HG03342 (cell line): ENCODE data around the gene SELENOO.
"Not testable (repeated sequence)": the region's sequence is repeated elsewhere in the genome, so short reads cannot be mapped to it uniquely, and the experiment has no call there.

Source experiments
- ATAC-seq: cut with Tn5 transposase; IDR thresholded peaks from one replicate; pipeline ENCODE4 v1.9.1; 2021; ENCODE audit warnings: mild to moderate bottlenecking, moderate library complexity; ENCODE audit not compliant: unreplicated experiment

The SELENOO gene

DNA sequence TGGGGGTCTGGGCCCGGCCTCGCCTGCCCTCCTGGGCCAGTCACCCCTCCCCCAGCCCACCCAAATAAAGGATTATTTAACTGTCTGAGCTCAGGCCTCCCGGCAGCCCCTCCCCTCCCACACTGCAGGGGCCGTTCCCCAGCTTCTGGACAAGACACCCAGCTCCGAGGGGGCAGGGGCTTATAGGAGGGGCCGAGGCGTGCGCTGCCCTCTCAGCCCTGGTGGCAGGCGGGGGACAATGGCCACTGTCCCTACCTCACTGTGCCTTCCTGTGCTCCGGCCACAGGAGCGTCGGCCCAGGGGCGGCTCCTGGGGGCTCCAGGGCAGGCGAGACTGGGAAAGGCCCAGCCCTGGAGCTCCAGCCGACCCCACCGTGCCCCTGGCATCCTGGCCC lies 2.2 kb upstream of the SELENOO start:
- no peak for ATAC-seq

DNA sequence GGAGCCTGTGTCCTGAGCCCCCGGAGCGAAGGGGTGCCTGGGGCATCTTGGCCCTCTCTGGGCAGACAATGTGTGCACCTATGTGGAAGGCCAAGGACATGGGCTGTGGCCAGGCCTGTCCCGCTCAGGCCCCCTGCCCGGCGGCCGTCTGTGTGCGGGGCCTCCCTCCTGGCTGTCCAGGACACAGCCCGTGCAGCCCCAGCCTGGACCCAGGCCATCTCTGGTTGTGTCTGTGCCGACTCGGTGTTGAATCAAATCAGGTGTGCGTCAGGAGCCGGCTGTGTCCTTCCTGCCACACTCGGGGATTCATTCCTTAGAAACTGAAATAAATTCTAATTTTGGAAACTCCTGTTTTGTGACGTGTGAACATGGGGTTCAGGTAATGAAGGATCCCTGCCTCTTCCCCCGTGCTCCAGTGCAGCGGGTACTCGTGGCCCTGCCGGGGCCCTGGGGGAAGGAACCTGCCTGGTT lies 1.5 kb upstream of the SELENOO start:
- ATAC-seq: no peak

DNA sequence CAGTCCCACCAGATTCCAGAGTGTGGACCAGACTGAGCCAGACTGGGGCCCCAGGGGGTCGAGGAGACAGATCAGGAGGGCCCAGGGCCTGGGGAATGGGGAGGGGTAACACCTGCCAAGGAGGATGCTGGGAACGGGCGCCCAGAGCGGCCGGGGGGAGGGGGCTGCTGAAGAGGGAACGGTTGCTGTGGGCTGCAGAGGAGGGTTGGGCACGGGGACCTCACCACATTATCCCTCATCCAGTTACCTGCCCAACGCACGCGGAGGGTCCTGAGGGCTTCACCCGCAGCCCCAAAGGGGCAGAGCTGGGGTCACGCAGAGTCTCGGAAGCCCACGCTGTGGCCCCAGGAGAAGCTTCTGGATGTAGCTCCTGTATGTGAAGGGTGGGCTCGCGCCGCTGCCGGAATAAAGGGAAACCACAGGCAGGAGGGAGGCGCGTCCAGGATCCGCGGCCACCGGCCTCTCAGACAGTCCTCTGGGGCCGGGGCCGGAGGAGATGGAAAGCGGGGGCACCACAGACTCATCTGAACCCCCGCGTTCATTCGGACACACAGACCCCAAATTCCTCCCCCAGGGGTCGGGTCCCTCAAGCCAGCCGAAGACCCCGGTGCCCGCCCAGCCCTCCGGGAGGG lies 866 bp upstream of the SELENOO start:
- no peak for ATAC-seq

DNA sequence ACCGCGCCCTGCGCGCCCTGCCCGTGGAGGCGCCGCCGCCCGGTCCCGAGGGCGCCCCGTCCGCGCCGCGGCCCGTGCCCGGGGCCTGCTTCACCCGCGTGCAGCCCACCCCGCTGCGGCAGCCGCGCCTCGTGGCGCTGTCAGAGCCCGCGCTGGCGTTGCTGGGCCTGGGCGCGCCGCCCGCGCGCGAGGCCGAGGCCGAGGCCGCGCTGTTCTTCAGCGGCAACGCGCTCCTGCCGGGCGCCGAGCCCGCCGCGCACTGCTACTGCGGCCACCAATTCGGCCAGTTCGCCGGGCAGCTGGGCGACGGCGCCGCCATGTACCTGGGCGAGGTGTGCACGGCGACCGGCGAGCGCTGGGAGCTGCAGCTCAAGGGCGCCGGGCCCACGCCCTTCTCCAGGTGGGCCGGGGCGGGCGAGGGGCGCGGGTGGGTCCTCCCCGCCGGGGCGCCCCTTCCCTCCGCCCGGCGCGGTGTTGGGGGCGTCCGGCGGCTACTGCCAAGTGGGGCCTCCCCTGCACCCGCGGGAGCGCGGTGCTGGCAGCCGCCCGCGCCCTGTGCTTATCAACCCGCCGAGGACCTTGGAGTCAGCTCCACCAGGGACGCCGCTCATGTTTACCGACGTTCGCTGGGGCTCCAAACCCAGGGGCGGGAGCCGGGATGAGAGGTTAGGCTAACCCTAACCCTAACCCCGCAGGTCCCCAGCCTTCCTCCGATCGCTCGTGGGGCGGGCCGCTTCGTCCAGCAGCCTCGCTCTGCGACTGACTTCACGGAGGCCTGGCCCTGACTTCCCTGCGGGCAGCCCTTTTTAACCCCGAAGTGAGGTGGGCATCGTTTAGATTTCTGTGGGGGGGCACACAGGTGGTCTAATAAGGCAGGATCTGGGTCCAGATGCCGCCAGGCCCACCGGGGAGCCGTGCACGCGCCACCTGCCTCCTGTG lies 649 bp downstream of the SELENOO start:
- ATAC-seq: peak; percentile 18

DNA sequence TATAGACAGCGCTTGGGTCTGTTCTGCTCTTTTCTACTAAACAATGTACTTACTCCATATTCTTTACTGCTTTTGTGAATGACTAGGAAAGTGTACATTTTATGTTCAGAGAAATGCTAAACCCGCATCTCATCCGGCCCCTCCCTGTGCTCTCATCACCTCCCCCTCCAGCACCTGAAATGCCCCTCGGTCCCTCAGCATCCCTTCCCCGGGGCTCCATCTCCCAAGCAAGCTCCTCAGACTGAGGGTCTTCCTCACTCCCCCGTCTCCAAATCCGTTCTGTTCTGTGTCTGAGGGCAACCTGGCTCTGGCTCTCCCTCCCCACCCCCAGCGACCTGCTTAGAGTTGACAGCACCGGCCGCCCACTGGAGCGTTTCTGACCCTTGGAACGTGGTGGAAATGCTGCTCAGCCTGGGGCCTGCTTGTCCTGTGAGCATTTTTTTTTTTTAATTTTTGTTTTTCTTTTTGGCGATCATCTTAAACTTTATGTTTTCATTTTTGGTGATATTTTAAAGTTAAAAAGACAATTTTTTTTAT lies 1.4 kb downstream of the SELENOO start:
- no peak for ATAC-seq

DNA sequence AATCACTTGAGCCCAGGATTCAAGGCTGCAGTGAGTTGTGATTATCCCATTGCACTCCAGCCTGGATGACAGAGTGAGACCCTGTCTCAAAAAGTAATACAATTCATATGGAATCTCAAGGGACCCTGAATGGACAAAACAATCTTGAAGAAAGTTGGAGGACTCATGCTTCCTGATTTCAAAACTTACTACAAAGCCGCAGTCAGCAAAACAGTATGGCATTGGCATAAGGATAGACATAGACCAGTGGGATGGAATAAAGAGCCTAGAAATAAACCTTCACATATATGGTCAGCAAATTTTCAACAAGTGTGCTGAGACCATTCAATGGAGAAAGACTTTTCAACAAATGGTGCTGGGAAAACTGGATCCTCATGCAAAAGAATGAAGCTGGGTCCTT lies 2.5 kb downstream of the SELENOO start:
- no peak for ATAC-seq

DNA sequence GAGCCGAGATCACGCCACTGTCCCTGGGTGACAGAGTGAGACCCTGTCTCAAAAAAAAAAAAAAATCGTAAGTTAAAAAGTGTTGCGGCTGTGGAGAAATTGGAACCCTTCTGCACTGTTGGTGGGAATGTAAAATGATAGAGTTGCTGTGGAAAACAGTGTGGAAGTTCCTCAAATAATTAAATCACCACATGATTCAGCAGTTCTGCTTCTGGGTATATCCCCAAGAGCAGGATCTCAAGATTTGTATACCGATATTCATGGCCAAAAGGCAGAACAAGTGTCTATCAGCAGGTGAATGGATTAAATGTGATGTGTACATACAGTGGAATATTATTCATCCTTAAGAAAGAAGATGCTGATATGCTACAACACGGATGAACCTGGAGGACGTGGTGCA lies 3.8 kb downstream of the SELENOO start:
- no peak for ATAC-seq

DNA sequence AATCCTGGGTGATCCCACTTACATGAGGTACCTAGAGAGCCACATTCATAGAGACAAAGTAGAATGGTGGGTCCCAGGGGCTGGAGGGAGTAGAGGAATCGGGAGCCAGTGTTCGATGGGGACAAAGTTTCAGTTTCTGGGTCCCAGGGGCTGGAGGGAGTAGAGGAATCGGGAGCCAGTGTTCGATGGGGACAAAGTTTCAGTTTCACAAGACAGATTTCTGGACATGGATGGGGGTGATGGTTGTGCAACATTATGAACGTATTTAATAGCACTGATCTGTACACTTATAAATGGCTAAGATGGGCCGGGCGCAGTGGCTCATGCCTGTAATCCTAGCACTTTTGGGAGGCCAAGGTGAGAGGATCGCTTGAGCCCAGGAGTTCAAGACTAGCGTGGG lies 4.2 kb downstream of the SELENOO start:
- ATAC-seq: not testable (repeated sequence)

DNA sequence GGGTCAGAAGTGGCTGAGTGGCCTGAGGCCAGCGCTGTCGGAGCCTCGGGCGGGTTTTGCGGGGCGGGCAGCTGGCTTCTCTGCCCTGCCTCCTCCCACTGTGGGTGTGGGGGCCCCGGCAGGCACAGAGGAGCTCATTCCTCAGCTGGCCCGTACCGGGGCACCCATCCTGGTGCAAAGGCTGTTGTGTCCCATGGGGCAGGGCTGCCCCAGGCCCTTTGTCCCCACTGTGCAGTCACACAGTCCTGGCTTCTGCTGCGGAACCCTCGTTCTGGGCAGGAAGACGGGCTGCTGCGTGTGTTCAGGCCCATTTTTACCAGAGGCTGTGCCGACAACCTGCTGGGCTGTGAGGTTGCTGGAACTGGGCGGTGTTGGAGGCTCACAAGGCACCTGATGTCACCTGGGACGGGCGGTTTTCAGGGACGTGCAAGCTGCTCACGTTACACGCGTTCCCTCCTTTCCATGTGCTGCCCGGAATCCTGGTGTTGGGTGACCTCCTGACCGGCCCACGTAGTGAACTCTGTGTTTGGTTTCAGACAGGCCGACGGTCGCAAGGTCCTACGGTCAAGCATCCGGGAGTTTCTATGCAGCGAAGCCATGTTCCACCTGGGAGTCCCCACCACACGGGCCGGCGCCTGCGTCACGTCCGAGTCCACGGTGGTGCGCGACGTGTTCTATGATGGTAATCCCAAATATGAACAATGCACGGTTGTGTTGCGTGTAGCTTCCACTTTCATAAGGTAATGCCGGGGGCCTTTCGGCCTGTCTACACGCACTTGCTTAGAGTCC lies 5.2 kb downstream of the SELENOO start:
- ATAC-seq: no peak

DNA sequence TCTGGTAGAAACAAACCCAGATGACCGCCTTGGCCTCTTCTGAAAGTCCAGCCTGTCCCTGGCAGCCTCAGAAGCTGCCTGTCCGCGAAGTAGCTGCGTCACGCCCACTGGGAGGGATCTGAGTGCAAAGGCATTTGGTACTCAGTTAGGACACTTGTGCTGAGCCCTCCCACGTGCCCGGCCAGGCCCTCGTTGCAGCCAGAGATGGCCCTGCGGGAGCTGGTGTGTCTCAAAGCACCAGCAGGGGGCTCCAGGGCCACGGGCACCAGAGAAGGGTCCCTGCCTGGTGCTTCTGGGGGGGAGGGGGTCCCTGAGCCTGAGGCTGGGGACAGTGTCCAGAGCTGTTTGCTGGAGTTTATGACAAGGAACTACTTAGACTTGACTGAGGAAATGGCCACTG lies 5.8 kb downstream of the SELENOO start:
- no peak for ATAC-seq

DNA sequence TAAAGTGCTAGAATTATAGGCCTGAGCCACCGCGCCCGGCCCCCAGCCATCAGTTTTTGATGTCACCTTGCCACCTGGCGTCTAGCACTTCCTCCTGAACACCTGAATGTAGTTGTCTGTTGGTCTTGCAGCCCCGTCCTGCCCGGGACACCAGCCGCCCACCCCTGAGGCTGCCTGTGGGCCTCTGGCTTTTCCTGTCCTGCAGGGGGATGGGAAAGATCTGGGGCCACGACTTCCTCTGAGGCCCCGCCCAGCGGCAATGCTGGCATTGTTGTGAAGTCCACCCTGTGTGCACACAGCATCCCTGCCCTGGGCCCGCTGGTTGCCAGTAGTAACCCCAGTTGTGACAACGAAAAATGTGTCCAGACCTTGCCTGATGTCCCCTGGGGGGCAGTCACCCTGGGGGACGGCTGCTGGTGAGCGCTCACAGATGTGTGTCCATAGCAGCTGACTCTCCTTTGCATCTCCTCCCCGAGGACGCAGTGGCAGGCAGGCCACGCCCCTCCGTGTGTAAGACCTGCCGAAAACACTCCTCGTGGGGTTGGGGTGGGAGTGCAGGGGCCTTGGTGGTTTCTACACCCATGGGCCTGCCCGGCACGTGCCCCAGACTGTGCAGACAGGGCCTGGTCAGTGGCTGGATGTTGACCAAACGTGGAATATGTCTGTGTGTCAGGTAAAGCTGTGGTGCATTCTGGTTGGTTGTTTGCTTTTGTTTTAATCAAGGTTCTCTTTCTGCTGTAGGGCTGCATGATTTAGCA lies 6.8 kb downstream of the SELENOO start:
- ATAC-seq: no peak

DNA sequence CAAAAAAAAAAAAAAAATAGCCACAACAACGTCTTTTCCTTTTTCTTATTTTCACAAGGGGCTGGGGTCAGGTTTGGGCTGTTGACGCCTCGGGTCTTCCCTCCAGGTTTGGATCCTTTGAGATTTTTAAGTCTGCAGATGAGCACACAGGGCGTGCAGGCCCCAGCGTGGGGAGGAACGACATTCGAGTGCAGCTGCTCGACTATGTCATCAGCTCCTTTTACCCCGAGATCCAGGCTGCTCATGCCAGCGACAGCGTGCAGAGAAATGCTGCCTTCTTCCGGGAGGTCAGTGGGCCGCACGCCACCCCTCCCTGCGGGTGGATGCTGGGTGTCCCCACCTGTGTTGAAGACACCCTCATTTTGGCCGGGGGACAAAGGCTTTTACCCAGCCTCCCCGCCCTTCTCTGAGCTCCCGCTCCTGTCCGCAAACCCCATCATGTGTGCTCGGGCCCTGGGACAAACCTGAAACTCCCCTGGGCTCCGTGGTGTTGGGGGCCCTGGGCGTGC lies 7.7 kb downstream of the SELENOO start:
- no peak for ATAC-seq

DNA sequence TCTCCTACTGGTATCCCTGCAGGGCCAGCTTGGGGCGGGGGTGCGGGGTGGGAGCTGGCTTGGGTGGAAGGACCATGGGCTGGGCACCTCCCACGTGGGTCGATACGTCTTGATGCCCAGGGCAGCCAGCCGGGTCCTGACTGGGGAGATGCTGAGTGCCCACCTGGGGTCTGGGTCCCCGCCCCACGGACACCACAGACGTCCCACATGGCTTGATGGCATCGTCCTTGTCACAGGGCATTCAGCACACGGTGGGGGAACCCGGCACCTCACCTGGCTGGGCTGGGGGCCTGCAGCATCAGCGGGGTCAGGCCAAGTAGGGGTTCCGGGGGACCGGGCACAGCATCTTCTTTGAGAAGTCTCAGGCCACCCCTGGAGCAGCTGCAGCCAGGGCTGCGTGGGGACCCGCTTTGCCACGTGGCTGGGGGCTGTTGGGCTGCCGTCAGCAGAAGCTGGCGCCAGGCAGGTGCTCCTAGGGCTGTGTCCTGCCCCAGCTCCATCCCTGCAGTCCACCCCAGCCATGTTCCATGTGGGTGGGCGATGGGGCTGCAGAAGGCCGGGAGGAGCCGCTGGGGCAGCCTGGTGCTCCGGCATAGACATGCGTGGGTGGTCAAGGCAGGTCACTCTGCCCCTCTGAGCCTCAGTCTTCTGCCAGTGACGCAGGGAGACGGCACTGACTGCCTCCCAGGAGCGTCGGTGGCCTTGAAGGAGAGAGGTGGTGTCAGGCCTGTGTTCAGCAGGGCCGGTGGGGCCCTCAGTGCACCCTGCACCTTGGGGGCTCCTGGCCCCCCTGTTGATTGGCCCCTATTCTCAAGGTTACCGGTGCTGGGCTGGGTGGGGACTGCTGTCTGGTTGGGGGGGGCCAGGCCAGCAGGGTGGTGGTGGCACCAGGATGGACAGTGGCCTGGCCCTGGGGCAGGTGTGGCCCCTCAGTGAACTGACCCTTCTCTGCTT lies 8.4 kb downstream of the SELENOO start:
- ATAC-seq: no peak

DNA sequence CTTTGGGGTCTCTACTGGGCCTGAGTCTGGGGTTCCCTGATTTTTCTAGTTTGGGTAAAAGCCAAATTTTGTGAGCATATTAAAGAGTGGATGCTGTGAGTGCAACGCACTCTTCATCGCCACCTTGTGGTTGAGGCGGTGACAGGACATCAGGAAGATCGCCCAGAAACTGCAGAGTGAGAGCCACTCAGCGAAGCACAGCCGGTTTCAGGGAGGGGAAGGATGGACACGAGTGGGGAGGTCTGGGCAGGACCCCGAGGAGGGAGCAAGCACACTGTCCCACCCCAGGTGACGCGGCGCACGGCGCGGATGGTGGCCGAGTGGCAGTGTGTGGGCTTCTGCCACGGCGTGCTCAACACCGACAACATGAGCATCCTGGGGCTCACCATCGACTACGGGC lies 9.1 kb downstream of the SELENOO start:
- no peak for ATAC-seq

DNA sequence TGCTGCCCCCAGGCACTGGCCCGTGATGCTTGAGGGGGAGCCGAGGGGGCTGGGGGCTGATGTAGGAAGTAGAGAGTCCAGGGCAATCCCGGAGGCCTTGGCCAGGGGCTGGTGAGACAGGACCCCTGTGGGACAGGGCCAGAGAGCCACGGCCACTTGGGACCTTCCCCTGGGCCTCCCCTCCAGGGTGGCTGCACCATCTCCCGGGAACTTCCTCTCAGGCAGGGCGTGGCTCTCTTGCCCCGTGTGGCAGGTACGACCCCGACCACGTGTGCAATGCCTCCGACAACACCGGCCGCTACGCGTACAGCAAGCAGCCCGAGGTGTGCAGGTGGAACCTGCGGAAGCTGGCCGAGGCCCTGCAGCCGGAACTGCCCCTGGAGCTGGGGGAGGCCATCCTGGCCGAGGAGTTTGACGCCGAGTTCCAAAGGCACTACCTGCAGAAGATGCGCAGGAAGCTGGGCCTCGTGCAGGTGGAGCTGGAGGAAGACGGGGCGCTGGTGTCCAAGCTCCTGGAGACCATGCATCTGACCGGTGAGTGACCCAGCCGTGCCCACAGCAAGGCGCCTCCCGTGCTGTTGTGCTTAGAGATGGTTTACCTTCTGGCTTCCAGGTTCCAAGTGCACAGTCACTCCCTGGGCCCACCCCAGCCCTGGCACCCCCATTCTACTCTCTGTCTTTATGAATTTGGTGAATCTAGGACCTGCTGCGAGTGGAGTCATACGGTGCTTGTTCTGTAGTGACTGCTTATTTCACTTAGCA lies 9.7 kb downstream of the SELENOO start:
- no peak for ATAC-seq

DNA sequence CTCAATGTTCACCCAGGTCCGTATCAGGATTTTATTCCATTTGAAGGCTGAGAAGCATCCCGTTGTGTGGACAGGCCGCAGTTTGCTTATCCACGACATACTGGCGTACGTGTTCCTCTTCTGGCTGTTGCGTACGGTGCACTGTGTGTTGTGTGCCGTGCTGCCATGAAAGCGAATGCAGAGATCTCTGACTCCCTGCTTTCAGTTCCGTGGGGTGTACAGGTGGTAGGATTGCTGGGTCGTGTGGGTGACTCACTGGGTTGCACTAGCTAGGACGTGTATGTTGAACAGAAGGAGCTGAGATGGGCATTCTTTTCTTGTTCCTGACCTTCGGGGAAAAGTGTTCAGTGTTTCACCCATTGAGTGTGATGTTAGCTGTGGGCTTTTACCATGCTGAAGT lies 10.3 kb downstream of the SELENOO start:
- no peak for ATAC-seq

DNA sequence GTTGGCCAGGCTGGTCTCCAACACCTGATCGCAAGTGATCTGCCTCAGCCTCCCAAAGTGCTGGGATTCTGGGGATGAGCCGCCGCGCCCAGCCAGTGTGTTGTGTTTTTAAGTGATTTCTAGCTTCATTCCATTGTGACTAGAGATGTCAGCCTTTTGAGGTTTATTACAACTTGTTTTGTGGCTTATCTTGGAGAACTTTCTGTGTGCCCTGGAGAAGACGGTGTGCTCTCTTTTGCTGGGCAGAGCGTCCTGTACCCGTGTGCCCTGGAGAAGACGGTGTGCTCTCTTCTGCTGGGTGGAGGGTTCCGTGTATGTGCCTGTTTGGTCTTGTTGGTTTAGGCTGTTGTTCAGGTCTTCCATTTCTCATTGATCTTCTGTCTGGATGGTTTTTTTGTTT lies 12.5 kb downstream of the SELENOO start:
- ATAC-seq: no peak

DNA sequence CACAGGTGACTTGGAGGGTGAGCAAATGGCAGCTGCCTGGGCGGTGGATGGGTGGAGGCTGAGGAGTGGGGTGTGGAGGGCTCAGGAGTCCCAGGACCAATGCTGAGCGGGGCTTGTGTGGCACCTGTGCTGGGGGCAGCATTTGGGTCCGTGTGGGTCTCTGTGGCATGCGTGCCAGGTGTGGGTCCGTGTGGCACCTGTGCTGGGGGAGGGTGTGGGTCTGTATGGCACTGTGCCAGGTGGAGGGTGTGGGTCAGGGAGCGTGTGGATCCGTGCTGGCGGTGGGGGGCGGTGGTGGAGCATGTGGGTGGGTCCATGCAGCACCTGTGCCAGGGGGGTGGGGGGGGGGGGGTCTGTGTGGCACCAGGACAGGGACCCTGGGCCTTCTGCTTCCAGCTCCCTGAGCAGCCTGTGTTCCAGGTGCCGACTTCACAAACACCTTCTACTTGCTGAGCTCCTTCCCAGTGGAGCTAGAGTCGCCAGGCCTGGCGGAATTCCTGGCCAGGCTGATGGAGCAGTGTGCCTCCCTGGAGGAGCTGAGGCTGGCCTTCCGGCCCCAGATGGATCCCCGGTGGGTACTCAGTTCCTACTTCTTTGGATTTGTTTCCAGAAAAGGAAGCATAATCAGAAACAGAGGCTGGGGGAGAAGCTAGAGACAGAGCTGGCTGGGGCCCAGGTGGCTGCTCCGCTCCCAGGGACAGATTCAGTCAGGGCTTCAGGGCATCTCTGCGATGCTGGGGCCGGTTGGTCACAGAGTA lies 14.7 kb downstream of the SELENOO start:
- ATAC-seq: no peak
